Panc1 (cell line): ENCODE data around the gene KAZN. TPM values are rescaled to one million over a fixed set of nuclear protein-coding genes. Genes with fewer than 3 reads are reported as not detected.

Experiments
- ATAC-seq: fragments of 200-7000 bp; cut with Tn5 transposase; 2 replicates; pipeline ENCODE4 v1.9.1; 2020; ENCODE audit warnings: mild to moderate bottlenecking, moderate library complexity
- BruUV-seq: library from RNA; stranded (reverse); fragments of 400-500 nt; replicated peaks from 2 replicates; lab custom pipeline; 2021; lab: Mats Ljungman, UMichigan
- CTCF ChIA-PET: fragments of 300-600 bp; sonication (Branson Sonifier 250); formaldehyde crosslinking; loops from one replicate; lab custom pipeline; 2022; ENCODE audit warnings: antibody characterized with exemption; lab: Charles Lee
- POLR2A ChIA-PET: fragments of 300-600 bp; sonication (Branson Sonifier 250); formaldehyde crosslinking; loops from one replicate; lab custom pipeline; 2022; ENCODE audit warnings: antibody characterized with exemption; lab: Charles Lee
- DNase-seq: peaks from one replicate; pipeline ENCODE4 v3.0.0-alpha.2; 2010; ENCODE audit warnings: low read depth, low spot score
- H3K27ac ChIP-seq: 2 replicates; pipeline ENCODE4 v1.5.1; 2011; ENCODE audit warnings: mild to moderate bottlenecking, low read length, inconsistent platforms
- H3K27me3 ChIP-seq: fragments of 200-500 bp; sonication (Bioruptor generic); 2 replicates; pipeline ENCODE4 v1.6.0; 2014; ENCODE audit warnings: low read length, inconsistent platforms; ENCODE audit not compliant: control insufficient read depth, insufficient read depth
- H3K36me3 ChIP-seq: fragments of 200-500 bp; sonication (Bioruptor generic); 2 replicates; pipeline ENCODE4 v1.5.1; 2014; ENCODE audit warnings: inconsistent platforms, mild to moderate bottlenecking, low read length, moderate library complexity; ENCODE audit not compliant: control insufficient read depth, insufficient read depth
- H3K4me1 ChIP-seq: 2 replicates; pipeline ENCODE4 v1.5.1; 2011; ENCODE audit warnings: inconsistent platforms, mild to moderate bottlenecking, low read length, moderate library complexity; ENCODE audit not compliant: control insufficient read depth, insufficient read depth
- H3K4me3 ChIP-seq, 2 experiments: 2 replicates each; pipeline ENCODE4 v1.5.1; 2011 to 2012; ENCODE audit warnings: low read depth in 2 of 2, low read length in 2 of 2, mild to moderate bottlenecking in 2 of 2, inconsistent platforms in 1 of 2, moderate library complexity in 1 of 2
- H3K9me3 ChIP-seq: fragments of 200-500 bp; sonication (Bioruptor generic); 2 replicates; pipeline ENCODE4 v1.5.1; 2014; ENCODE audit warnings: low read depth, mild to moderate bottlenecking, inconsistent platforms, low read length, moderate library complexity; ENCODE audit not compliant: control insufficient read depth, insufficient read depth
- POLR2AphosphoS5 ChIP-seq: IDR thresholded peaks from 2 replicates; pipeline ENCODE4 v1.6.1; 2012; ENCODE audit warnings: mild to moderate bottlenecking, low read depth, low read length, moderate library complexity
- REST ChIP-seq, 2 experiments: IDR thresholded peaks; 2 replicates each; pipeline ENCODE4 v1.6.1; 2011 to 2012; ENCODE audit warnings: low read depth in 2 of 2, control low read depth in 1 of 2, low read length in 1 of 2, mild to moderate bottlenecking in 1 of 2, moderate library complexity in 1 of 2; ENCODE audit not compliant: insufficient read depth in 1 of 2
- SIN3A ChIP-seq: IDR thresholded peaks from 2 replicates; pipeline ENCODE4 v1.6.1; 2012; ENCODE audit warnings: low read depth, mild to moderate bottlenecking, low read length, moderate library complexity, borderline replicate concordance; ENCODE audit not compliant: insufficient read depth
- TCF7L2 ChIP-seq: IDR thresholded peaks from 2 replicates; pipeline ENCODE4 v1.6.1; 2011; ENCODE audit warnings: mild to moderate bottlenecking, low read depth, low read length, inconsistent platforms
- in situ Hi-C: cut with HindIII; loops from 2 replicates; pipeline ENCODE4 v1.10.0; 2016; ENCODE audit warnings: low sequenced_read_pairs, low pct_unique_long_range_greater_than_20kb
- intact Hi-C: fragments of 100-400 bp; cut with micrococcal nuclease; formaldehyde crosslinking; loops from one replicate; pipeline ENCODE4 v1.10.0; 2022; ENCODE audit not compliant: unreplicated experiment
- total RNA-seq: library from RNA; stranded (reverse); gene quantifications from one replicate; pipeline ENCODE4 v1.2.1, GENCODE V29; 2021; ENCODE audit not compliant: unreplicated experiment
- TF ChIP-seq, protein P1 (sequence below): fragments of 450-650 bp; IDR thresholded peaks from 2 replicates; pipeline ENCODE4 v1.5.1; 2017; ENCODE audit warnings: mild to moderate bottlenecking

Gene KAZN
- total RNA-seq, 1 experiment from 2014 or later: 6.6 TPM

- BruUV-seq: no TSS peak
- ATAC-seq (no peak), DNase-seq (no peak)
- Histone ChIP-seq H3K4me3 (no peak overlapping the region), H3K27ac (no peak overlapping the region), H3K36me3 (no peaks in the 10 kb centered on the region), H3K9me3 (no peaks in the 10 kb centered on the region), H3K27me3 (no peaks in the 10 kb centered on the region), H3K4me1 (no peaks in the 10 kb centered on the region)
- POLR2A ChIA-PET: no interaction called here
- intact Hi-C loops (no loop called here), in situ Hi-C loops (no loop called here)
- TF ChIP-seq TCF7L2 (no peak), SIN3A (no peak), POLR2AphosphoS5 (no peak), REST (IDR thresholded peaks at IDR 0.05; ENCODE audit: insufficient read depth in 1 of 2, low read depth in 2 of 2, low read length in 1 of 2) (no peak)
- TF ChIP-seq, protein P1, sequence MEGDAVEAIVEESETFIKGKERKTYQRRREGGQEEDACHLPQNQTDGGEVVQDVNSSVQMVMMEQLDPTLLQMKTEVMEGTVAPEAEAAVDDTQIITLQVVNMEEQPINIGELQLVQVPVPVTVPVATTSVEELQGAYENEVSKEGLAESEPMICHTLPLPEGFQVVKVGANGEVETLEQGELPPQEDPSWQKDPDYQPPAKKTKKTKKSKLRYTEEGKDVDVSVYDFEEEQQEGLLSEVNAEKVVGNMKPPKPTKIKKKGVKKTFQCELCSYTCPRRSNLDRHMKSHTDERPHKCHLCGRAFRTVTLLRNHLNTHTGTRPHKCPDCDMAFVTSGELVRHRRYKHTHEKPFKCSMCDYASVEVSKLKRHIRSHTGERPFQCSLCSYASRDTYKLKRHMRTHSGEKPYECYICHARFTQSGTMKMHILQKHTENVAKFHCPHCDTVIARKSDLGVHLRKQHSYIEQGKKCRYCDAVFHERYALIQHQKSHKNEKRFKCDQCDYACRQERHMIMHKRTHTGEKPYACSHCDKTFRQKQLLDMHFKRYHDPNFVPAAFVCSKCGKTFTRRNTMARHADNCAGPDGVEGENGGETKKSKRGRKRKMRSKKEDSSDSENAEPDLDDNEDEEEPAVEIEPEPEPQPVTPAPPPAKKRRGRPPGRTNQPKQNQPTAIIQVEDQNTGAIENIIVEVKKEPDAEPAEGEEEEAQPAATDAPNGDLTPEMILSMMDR: no peak
- CTCF ChIA-PET: no interaction called here
Measured at GRCh38 chr1:14956579-14957195, 358.2 kb downstream of the KAZN start.

GRCh38 chr1:14957375-14958098 lies 359.1 kb downstream of the KAZN start:
- TF ChIP-seq, protein P1: no peak
- TF ChIP-seq REST (IDR thresholded peaks at IDR 0.05; ENCODE audit: insufficient read depth in 1 of 2, low read depth in 2 of 2, low read length in 1 of 2): no peak
- TF ChIP-seq SIN3A: no peak
- no peak for TF ChIP-seq TCF7L2
- TF ChIP-seq POLR2AphosphoS5: no peak
- Histone ChIP-seq H3K4me1 (no peaks in the 10 kb centered on the region), H3K9me3 (no peaks in the 10 kb centered on the region), H3K27me3 (no peaks in the 10 kb centered on the region), H3K36me3 (no peaks in the 10 kb centered on the region), H3K27ac (no peak overlapping the region), H3K4me3 (no peak overlapping the region)
- intact Hi-C loops: no loop called here
- no TSS peak for BruUV-seq
- POLR2A ChIA-PET: no interaction called here
- DNase-seq (no peak), ATAC-seq (peak; percentile 43; the same call in 1 of the 2 replicates)
- in situ Hi-C loops: no loop called here
- CTCF ChIA-PET: interaction anchor here (0.6 kb wide), 1 partner anchor 367 kb away, joined by 9 read pairs; no protein-coding TSS in a partner anchor
